Activated T-cell treated with anti-CD3 and anti-CD28 coated beads, Interleukin-2, amount 50 U/mL, for 1 hour (primary cell): Measurements from ENCODE around the gene LRRFIP1.

ENCODE experiments used
- DNase-seq: peaks from one replicate; pipeline ENCODE4 v3.0.0-alpha.2; 2020

The LRRFIP1 gene

DNA sequence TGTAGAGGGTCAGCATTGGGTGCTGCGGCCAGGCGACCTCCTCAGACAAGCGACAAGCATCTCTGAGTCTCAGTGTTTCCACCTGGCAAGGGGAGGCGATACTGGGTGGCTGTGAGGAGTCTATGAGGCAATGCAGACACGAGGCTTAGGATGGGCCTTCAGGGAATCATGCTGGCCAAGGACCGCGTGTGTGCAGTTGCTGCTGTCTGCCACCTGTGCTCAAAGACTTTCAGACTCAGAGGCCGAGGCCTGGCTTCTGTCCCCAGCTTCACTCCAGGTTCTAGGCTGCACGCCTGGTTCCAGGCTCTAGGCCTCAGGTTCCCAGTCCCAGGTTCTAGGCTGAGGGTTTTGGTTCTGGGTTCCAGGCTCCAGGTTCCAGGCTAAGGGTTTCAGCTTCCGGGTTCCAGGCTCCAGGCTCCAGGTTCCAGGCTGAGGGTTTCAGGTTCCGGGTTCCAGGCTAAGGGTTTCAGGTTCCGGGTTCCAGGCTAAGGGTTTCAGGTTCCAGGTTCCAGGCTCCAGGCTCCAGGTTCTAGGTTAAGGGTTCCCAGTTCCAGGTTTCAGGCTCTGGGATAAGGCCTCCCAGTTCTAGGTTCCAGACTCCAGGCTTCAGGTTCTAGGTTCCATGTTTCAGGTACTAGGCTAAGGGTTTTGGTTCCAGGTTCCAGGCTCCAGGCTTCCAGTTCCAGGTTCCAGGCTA lies 14.8 kb downstream of the LRRFIP1 start:
- no peak for DNase-seq

DNA sequence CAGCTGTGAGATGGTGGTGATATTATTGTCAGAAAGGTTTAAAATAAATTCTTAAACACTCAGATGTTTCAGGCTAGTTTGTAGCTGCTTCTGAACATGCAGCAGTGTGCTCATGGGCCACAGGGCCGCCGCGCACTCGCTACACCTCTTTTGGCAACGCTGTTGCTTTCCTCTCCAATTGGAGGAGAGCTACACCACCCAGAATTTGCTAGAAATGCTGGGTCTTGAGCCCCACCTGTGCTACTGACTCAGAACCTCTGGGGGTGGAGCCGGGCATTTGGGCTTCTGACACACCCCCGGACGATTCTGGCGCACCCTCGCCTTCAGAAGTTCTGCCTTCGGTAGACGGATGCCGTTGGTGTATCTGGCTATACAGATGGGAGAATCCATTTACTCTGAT lies 15.7 kb downstream of the LRRFIP1 start:
- DNase-seq = no peak

- no peak for DNase-seq
Observed at GRCh38 chr2:237643582-237644380, 16.4 kb downstream of the LRRFIP1 start.

GRCh38 chr2:237644381-237644703 lies 17.0 kb downstream of the LRRFIP1 start:
- DNase-seq = no peak

DNA sequence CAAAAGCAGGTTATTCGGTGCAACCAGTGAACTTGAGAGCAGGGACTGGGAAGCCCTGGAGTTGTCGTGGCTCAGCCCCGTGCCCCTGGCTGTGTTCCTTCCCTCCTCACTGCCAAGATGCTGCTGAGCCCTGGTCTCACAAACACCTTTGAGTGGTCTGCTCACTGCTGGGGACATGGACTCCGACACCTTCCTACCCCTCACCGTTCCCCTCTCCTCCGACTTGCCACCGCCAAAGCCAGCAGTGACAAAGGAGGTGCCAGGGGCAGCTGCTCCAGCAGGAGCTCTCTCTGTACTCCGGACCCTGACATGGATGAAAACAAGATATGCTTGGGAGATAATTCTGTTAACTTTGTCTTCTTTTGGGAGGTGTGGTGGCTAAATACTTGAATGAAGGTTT lies 17.9 kb downstream of the LRRFIP1 start:
- DNase-seq = no peak

GRCh38 chr2:237647176-237648015 lies 20.0 kb downstream of the LRRFIP1 start:
- no peak for DNase-seq

GRCh38 chr2:237648016-237648381 lies 20.6 kb downstream of the LRRFIP1 start:
- DNase-seq = no peak

DNA sequence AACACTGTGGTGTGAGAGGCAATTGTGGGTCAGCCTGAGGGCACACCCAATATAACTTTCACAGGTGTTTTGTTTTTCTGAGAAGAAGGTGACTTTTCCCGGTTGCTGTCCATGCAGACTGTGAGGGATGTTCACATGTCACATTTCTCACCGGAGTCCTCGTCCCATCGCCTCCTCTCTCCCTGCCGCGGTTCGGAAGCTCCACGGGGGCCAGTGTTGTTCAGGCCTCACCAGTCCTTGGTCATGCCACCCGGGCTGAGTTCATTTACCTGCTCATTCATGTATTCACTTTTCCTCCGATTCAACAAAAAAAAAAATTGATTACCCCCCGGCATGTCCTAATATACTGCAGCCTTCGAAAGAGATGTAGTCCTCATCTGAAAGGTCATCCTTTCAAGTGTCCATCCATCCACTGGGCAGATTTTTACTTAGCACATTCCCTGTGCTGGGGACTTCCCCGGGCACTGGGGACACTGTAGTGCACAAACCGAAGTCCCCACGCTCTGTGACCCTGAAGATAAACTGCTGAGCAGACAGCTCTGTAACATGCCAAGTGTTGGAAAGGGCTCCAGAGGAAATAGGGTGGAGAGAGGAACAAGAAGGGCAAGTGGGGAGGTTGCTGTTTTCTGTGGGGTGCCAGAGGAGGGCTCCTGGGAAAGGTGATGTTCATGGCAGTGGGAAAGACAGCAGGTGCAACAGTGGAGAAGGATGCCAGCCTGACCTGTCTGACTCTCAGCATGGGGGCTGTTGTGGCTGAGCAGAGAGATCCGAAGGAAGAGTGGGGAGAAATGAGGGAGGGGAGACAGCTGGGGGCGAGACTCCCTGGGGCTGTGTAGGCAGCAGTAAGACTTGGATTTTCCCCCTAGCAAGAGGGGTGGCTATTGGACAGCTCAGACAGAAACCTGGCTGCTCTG lies 22.4 kb downstream of the LRRFIP1 start:
- no peak for DNase-seq

GRCh38 chr2:237650455-237650850 lies 23.1 kb downstream of the LRRFIP1 start:
- DNase-seq = no peak

DNA sequence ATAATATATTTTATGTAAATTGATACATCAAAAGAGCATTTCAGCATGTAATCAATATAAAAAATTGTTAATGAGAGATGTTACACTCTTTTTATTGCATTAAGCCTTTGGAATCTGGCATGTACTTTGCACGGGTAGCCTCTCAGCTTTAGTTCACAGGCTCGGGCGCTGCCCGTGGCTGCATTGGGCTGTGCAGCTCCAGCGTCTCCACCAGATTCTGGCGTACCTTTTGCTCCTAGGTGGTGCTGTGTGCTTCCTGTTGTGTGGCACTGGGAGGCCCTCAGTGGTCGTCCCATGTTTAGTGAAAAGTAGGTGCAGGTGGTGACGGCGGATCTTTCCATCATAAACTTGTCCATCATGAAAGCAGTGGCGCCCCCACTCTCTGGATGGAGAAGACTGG lies 24.4 kb downstream of the LRRFIP1 start:
- no peak for DNase-seq

DNA sequence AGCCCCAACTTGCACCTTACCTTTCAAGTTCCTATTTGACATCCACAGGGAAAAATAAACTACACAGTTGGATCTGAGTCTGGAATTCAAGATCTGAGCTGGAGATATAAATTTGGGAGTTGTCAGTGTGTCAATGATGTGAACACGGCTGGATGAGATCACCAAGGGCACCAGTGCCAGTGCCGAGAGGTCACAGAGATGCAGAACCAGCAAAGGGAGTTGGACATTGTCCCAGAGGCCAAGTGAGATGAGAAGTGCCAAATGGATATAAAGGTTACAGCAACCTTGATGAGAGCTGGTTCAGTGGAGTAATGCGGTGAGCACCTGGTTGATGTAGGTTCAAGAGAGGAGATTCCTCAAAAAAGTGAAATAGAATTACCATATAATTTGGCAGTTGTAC lies 24.8 kb downstream of the LRRFIP1 start:
- DNase-seq = no peak

- DNase-seq = no peak
Observed at GRCh38 chr2:237652854-237653253, 25.5 kb downstream of the LRRFIP1 start.

DNA sequence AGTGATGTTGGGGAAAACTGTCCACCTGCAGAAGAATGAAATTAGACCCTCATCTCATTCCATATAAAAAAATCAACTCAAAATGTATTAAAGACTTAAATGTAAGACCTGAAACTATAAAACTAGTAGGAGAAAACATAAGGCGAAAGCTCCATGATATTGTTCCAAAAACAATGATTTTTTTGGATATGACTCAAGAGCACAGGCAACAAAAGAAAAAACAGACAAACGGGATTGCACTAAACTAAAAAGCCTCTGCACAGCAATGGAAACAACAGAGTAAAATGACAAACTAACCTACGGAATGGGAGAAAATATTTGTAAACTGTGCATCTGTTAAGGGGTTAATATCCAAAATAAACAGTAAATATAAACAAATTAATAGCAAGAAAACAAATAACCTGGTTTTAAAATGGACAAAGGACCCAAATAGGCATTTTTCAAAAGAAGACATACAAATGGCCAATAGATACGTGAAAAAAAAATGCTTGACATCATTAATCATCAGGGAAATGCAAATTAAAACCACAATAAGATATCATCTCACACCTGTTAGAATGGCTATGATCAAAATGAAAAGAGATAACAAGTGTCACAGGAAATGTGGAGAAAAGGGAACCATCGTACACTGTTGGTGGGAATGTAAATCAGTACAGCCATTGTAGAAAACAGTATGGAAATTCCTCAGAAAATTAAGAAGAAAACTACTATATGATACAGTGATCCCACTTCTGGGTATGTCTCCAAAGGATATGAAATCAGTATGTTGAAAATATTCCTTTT lies 26.6 kb downstream of the LRRFIP1 start:
- DNase-seq = no peak

DNA sequence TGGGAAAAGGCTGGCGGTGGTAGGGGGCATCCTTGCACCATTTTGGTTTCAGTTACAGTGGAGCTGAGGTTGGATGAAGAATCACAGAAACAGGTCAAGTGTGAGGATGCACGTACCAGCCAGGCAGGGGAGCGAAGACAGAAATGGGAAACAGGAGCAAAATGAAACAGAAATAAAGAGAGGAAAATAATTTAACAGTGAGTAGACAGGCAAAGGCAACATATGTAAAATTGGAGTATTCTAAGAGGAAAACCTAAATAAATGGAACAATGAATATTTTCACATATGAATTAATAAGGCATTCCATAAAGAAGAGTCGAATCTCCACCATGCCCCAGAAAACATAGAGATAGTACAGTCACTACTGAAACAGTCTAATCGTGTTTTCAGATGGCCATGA lies 29.7 kb downstream of the LRRFIP1 start:
- DNase-seq = no peak

DNA sequence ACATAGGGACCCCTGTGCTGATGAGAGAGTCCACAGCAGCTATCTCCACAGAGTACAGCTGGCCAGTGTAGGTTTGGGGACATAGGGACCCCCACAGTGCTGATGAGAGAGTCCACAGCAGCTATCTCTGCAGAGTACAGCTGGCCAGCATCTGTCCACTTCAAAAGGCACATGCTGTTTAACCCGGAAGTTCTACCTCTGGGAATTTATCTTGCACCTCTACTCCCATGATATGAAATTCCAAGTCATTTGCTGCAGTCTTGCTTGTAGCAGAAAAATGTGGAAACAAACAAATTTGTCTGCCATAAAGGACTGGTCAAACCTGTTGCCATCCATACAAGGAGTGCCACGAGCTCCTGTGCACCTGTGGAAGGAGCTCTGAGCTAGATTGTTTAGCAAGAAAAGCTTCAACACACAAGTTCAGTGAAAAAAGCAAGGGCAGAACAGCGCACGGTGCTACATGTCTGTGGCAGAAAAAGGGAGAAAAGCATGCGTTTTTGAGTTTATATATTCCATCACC lies 33.1 kb downstream of the LRRFIP1 start:
- DNase-seq = no peak

GRCh38 chr2:237661270-237661669 lies 33.9 kb downstream of the LRRFIP1 start:
- no peak for DNase-seq

DNA sequence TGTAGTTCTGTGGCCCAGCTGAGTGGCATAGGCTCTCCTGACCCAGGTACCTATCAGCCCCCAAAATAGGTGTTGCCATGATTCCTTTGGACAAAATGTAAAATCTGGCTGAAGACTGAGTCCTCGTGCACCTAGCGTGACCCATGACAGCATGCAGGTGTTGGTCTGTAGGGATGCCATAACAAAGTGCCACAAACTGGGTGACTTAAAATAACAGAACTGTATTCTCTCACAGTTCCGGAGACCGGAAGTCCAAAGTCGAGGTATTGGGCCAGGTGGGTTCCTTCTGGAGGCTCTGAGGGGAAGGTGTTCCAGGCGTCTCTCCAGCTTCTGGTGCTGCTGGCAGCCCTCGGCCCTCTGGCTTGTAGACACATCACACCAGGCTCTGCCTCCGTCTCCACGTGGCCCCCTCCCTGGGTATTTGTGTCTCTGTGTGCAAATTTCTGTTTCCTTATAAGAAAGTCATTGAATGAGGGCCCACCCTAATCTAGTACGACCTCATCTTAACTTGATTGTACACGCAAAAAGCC lies 34.5 kb downstream of the LRRFIP1 start:
- DNase-seq = no peak

DNA sequence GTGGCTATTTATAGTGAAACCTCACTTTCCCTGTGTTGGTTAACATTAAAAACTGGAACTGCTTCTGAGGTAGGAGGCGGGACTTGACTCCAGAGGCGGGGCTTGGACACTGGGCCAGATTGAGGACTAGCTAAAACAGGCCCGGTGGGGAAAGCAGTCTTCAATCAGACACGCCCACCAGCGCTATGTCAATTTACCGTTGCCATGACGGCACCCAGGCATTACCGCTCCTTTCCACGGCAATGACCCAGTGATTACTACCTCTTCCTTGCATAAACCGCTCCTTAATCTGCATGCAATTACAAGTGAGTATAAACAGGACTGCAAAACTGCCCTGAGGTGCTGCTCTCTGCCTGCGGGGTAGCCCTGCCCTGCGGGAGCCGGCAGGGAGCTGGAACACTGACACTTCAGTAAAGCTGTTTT lies 35.3 kb downstream of the LRRFIP1 start:
- DNase-seq = peak; percentile 48

DNA sequence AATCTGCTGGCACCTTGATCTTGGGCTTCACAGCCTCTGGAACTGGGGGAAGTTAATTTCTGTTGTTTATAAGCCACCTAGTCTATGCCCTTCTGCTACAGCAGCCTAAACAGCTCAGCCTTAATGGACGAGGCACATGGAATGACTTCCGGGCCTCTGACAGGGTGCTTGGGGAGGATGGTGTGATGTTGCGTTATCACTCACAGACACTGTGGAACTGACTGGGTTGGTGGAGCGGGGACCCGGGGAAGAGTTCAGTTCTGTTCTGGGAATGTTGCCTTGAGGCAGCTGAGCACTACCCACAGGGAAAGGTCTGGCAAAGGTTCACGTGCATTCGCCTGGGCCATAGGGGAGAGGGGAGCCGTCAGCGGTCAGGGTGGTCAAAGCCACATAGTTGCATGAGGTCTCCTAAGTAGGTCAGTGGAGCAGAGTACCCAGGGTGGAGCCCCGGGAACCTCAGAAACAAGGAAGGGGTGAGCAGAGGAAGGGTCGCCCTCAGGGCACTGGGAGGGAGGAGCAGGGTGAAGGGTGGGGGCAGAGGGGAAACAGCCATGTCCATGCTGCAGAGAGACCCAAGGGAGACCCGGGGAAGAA lies 36.2 kb downstream of the LRRFIP1 start:
- no peak for DNase-seq

GRCh38 chr2:237664151-237664550 lies 36.8 kb downstream of the LRRFIP1 start:
- DNase-seq = no peak

DNA sequence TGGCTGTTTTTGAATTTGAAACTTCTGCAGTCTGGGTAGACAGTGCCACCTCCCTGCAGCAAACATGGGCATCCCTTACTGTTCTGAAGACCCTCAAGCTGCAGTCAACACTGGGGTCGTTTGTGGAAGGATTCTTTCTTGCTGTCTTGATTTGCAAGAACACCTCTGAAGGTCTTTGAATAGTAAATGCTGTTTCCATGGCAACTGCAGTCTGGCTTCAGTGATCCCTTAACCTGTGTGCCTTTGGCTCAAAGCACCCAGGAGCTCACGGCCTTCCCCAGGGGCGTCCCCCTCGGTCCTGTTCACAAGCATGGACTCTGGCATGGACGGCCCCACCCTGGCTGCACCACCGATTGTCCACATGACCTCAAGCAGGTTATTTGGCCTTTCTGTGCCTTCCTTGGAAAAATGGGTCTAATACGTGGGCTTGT lies 38.3 kb downstream of the LRRFIP1 start:
- DNase-seq = no peak
